ENCODE measurements around the gene MAPK8.
"Not testable (repeated sequence)": the region's sequence is repeated elsewhere in the genome, so short reads cannot be mapped to it uniquely, and the experiment has no call there.

Gene MAPK8

GRCh38 chr10:48389846-48390557, 83.5 kb downstream of the MAPK8 start:
- DNase-seq = no peak

DNA sequence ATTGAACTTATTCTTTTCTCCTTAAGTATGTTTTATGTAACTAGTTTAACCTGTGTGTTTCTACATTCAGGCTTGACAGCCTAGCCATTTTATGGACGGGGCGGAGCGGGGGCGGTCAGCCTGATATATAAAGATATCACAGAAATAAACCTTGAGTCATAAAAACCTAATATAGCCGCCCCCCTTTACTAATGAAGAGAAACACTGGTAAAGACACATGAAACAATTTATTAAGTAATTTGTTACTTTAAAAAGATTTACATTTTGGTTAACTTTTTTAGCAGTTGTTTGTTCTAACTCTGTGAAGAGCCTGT, 84.0 kb downstream of the MAPK8 start:
- no peak for DNase-seq

GRCh38 chr10:48390933-48391845, 84.7 kb downstream of the MAPK8 start:
- DNase-seq = no peak

GRCh38 chr10:48391994-48392393, 85.5 kb downstream of the MAPK8 start:
- DNase-seq = no peak

- no peak for DNase-seq
These were observed 91.8 kb downstream of the MAPK8 start for GRCh38 chr10:48398261-48398660.

DNA sequence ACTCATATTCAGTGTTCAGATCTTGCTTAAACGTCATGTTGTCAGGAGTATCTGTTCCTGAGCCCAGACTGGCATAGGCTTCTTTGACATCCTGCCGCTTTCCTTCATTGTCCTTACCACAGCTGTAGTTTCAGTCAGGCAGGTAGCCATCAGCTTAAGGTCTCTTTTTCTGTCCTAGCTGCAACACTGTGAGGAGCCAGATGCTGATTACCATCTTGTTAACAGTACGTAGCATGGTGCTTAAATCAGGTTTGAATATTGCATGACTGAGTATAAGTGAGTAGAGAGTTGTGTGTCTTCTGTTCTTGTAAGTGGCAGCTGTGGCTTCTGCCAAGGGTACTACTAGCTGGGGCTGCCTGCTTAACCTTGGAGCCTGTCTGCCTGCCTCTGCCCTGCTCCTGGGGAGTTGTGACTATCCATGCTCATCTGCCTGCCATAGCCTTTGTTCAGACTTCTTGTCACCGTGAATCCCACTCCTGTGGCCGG, 92.6 kb downstream of the MAPK8 start:
- no peak for DNase-seq

- DNase-seq = no peak
These were observed 93.1 kb downstream of the MAPK8 start for GRCh38 chr10:48399551-48399950.

DNA sequence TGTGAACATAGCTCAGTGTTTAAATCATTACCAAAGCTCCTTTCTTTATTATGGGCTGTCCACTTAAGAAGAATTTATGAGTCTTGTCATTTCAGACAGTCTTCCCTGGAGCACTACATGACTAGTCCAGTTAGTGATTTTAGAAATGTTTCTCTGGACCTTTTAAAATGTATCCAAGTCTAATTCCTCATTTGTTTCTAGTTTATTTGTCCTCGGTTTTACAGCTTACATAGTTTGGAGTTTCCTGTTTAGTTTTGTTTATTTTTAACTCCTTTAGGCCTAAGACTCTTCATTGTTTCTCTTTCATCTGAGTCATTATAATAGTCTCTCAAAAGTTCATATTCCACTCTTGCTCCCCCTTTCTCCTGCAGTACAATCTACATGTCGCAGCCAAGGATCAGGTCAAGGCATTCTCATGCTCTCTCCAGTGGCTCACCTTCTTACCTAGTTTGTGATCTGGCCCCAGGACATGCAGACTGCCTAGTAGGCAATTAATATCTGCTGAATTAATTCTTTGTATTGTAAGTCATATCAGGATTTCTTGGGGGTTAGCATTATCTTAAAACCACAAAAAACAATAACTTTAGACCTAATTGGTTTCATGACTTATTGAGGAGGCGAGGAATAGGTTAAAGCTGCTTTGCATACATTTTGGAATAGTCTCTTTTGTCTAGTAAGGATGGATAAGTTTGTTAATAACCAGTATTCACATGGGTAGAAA, 93.8 kb downstream of the MAPK8 start:
- no peak for DNase-seq

DNA sequence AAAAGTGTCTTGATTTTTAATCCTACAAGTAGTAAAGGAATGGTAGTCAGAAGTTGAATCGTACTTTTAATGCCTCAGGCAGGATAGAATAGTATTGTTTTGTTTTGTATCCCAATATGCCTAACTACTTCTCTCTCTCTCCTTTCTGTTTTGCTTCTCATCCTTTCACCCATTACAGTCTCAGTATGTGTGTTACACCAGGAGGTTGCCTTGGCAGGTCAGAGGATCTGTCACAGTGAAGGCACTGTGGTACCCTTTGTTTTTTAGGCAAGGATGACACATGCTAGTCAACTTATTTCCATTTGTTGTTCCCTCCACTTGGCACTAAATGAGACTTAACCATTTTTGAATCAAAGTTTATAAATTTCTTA, 94.4 kb downstream of the MAPK8 start:
- no peak for DNase-seq

- DNase-seq = no peak
These were observed 98.2 kb downstream of the MAPK8 start for GRCh38 chr10:48404646-48405045.

DNA sequence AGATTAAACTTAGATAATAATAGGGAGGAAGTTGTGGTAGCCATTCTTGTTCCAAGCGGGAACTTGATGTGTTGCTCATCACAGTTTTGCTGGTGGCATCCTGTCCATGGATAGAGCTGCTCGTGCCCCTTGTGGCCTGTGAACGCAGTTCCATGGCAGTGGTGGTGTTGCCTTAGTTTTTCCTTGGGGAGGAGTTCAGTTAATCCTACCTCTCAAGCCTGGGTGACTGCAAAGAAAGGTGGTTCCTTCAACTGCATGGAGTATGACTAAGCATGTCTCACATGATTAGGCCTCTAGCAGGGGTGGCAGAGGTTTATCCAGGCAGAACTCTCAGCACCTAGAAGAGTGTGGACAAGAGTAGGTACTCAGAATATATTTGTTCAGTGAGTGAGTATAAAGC, 99.7 kb downstream of the MAPK8 start:
- no peak for DNase-seq

GRCh38 chr10:48406658-48407057, 100.2 kb downstream of the MAPK8 start:
- DNase-seq = no peak

DNA sequence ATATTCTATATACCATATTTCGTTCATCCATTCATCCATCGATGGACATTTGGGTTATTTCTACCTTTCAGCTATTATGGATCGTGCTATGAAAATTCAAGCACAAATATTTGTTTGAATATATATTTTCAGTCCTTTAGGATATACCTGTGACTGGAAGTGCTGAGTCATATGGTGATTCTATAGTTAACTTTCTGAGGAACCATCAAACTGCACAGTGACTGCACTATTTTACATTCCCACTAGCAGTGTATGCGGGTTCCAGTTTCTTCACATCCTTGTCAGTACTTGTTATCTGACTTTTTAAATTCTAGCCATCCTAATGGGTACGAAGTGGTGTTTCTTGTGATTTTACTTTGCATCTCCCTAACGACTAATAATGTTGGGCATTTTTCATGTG, 104.0 kb downstream of the MAPK8 start:
- DNase-seq = no peak

GRCh38 chr10:48411510-48411909, 105.0 kb downstream of the MAPK8 start:
- no peak for DNase-seq

DNA sequence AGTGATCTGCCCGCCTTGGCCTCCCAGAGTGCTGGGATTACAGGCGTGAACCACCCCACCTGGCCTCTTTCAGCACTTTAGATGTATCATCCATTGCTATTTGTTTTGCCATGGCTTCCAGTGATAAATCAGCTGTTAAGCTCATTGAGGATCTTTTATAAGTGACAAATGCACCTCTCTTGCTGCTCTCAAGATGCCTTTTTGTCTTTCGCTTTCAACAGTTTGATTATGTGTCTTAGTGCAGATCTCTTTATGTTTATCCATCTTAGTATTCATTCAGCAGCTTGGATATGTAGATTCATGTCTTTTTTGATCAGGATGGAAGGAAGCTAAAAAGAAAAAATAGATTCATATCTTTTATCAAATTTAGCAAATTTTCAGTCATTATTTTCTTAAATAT, 105.6 kb downstream of the MAPK8 start:
- no peak for DNase-seq

DNA sequence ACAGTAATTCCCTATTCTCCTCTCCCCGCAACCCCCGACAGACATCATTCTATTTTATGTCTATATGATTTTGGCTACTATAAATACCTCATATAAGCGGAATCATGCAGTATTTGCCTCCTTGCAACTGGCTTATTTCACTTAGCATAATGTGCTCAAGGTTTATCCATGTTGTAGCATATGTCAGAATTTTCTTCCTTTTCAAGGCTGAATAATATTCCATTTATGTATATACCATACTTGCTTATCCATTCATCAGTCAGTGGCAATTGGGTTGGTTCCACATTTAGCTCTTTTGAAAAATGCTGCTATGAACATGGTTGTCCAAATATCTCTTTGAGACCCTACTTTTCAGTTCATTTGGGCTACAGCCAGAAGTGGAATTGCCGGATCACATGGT, 106.5 kb downstream of the MAPK8 start:
- no peak for DNase-seq

DNA sequence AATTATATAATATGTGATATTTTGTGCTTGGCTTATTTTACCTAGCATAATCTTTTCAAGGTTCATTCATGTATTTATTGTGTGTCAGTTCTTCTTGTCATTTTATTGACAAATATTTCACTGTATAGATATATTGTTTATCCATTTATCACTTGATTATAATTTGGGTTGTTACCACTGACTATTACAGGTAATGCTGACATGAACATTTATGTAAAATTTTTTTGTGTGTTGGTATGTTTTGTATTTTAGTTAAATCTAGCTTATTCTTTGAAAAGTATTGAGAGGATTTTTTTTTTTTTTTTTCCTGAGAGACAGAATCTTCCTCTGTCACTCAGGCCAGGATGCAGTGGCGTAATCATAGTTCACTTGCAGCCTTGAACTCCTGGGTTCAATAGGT, 107.7 kb downstream of the MAPK8 start:
- DNase-seq = no peak

GRCh38 chr10:48414778-48415177, 108.3 kb downstream of the MAPK8 start:
- no peak for DNase-seq

DNA sequence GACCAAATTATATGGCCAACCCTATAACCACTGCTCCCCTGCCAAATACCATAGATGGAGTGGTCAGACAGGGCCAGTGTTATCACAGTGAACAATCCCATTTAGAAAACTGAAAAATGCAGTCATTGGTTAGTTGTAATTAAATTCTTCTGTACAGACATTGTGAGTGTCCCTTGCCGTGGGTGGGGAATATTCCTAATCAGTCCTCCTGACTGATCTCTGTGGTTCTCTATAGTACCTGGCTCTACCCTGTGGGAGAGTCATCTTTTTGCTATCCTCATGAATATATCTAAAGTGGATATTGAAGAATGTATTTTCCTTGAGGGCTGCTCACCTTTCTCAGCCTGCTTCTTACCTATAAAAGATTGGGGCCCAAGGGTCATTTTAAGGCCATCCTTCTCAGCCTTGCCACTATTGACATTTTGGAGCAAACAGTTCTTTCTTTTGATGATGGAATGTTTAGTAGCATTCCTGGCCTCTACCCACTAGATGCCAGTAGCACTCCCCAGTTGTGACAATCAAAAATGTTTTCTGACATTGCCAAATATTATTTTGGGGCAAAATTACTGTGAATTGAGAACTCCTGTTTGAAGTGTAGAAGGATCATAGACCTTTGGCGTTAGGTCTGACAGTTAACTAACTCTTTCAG, 110.2 kb downstream of the MAPK8 start:
- DNase-seq = no peak

DNA sequence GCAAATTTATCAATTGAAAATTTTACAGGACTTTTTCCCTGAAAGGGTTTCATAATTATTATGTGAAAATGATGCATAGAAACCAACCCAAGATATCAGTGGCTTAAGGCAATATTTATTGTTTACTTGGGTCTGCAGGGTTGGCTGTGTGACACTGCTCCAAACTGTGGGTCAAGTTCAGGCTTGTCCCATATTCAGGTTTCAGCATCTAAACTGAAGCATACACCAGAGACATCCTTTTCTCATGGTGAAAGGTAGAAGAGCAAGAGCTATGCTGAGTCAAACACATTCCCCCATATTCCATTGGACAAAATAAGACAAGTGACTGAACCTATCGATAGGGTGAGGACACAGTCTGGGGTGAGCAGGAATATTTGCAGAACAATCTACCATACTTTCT, 110.9 kb downstream of the MAPK8 start:
- DNase-seq = no peak

DNA sequence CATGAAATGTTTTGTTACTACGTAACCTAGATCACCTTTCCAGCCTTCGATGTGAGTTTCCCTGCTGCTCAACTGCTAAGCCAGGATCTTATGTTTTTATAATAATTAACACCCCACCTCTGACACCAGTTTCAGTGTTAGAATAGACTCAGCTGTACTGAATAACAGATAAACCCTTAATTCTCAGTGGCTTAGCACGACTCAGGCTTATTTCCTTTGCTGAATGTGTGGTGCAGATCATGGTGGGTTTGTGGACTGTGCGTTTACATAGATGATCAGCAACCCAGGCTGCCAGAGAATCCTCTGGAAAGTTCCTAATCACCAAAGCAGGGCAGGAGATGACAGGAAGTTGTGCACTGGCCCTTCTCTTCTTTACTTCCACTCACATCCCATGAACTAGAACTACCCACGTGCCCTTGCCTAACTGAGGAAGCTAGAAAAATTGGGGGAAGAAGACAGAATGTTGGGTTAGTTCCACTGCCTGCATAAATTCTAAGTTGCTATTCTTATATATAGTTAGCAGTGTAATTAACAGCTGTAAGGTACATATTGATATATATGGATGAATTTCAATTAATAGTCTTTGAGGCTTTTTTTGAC, 111.8 kb downstream of the MAPK8 start:
- DNase-seq = no peak

DNA sequence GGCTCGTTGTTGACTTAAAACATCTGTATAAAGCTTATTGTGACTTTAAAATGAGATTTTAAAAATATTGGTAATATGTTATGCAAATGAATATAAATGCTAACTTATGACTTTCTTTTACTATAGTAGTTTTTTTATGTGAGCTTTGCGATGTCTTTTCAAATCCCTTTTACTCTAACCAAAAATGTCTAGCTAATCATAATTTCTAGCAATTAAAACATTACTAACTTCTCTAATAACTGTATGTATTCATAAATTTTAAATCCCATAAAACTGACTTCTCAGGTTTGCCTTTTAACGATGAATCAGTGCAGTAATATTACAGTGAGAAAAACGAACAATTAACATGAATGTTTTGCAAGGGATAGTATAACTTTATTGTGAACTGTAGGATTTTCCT, 113.2 kb downstream of the MAPK8 start:
- no peak for DNase-seq

- not testable (repeated sequence) for DNase-seq
These were observed 115.4 kb downstream of the MAPK8 start for GRCh38 chr10:48421862-48422261.

Measured in activated T-cell treated with anti-CD3 and anti-CD28 coated beads, Interleukin-2, amount 50 U/mL, for 48 hours (primary cell).